ENCODE data around the gene CSPG4.
"Not testable (repeated sequence)": the region's sequence is repeated elsewhere in the genome, so short reads cannot be mapped to it uniquely, and the experiment has no call there.

Gene CSPG4

DNA sequence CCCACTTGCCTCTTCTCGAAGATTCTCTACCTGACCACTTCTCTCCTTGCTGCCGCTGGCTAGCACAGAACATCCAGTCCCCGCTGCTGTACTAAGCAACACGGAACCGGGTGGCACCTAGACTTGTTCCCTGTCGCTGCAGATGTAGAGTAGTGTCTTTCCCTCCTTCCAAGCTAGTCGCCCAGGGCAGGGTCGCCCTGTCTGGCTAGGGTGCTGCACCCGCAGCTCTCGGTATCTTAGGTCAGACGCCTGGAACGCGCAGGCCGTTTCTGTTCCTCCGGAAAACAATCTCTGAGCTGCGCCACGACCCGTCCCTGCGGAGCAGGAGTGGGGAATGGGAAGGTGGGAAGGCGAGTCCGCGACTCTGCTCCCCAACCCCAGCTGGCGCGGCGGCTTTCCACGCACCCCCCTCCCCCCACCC, 65.7 kb downstream of the CSPG4 start:
- DNase-seq: no peak

DNA sequence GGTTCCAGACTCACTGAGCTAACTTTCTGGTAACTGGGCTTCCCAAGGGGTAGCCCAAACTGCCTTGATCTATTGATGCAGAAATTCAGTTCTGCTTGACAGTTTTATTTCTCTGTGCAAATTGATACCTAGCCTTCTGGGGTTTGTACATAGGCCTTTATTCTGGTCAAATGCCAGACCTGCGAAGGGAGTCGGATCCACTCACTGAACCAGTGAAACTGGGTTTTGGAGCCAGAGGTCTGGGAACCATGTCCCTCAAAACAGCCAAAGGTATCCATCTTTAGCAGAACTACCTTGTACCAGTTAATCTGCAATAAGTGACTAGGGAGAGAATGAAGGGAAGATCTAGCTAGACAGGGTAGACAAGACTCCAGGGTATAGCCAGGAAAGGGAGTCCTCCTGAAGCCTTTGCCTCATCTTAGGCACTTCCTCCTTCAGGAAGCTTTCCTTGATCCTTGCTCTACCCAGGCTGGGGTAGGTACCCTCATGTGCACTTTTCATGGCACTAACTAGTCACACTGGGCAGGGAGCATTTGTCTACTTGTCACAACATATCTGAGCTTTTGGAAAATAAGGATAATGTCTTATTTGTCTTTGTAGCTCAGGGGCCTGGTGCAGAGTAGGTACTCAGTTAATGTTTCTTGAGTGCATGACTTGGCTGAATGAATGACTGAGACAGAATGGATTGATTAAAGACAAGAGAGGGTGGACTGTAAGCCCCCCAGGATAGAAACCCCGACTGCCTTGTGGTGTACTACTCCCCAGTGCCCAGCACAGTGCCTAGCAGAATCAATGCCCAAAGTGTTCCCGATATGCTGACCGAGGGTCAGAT, 66.3 kb downstream of the CSPG4 start:
- no peak for DNase-seq

DNA sequence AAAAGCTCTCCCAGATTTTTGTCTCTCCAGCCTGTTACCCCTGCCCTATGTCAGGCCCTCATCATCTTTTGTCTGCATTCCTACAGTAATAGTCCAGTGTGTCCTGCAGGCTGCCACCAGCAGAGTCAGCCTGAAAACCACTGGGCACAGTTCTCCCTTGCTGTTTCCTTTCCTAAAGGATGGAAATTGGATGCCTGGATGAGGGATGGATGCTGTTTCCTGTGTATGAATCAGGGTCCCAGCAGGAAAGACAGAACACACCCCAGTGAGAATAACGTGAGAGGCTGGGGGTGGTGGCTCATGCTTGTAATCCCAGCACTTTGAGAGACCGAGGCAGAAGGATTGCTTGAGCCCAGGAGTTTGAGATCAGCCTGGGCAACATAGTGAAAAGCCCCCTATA, 68.3 kb downstream of the CSPG4 start:
- no peak for DNase-seq

DNA sequence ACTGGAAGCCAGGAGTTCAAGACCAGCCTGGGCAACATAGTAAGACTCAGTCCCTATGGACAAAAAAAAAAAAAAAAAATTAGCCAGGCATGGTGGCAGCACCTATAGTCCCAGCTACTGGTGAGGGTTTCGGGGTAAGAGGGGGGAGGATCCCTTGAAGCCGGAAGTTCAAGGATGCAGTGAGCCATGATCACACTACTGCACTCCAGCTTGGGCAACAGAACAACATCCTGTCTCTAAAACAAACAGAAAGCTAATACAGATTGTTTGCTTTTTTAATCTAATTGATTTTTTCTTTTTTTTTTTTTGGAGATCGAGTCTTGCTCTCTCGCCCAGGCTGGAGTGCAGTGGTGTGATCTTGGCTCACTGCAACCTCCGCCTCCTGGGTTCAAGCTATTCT, 71.0 kb downstream of the CSPG4 start:
- DNase-seq: no peak

DNA sequence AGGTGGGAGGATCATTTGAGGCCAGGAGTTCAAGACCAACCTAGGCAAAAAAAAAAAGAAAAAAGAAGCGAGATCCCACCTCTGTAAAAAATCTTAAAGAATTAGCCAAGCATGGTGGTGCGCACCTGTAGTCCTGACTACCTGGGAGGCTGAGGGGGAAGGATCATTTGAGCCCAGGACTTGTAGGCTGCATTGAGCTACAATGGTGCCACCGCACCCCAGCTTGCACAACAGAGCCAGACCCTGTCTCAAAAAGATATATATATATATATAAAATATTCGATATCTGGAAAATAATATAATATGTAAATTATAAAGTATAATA, 71.5 kb downstream of the CSPG4 start:
- DNase-seq: no peak

DNA sequence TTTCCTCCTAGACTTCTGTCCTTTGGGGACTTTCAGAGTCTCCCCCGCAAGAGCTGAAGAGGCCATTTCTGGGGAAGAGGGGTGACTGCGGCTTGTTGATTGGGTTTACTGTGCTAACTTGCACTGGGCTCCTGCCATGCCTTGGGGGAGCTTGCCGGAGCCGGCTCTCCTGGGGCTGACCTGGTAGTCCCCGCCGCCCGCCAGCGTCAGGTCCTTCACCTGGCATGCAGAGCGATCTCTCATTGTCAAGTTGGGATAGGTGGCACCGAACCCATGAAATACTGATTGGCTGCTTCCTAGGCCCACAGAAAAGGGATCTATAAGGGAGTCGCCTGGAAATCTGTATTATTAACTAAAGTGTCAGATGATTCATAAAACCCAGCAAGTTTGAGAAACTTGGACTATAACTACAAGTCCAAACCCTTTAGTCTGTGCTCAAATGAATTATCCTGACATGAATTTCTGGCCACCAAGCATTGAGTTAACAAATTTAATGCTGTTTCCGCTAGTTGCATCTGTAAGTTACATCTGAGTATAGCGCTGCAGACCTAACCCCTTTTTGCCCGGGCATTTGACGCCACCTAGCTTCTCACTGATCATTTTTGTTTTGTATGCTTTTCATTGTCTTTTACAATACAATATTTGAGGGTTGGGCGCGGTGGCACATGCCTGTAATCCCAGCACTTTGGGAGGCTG, 72.0 kb downstream of the CSPG4 start:
- no peak for DNase-seq

DNA sequence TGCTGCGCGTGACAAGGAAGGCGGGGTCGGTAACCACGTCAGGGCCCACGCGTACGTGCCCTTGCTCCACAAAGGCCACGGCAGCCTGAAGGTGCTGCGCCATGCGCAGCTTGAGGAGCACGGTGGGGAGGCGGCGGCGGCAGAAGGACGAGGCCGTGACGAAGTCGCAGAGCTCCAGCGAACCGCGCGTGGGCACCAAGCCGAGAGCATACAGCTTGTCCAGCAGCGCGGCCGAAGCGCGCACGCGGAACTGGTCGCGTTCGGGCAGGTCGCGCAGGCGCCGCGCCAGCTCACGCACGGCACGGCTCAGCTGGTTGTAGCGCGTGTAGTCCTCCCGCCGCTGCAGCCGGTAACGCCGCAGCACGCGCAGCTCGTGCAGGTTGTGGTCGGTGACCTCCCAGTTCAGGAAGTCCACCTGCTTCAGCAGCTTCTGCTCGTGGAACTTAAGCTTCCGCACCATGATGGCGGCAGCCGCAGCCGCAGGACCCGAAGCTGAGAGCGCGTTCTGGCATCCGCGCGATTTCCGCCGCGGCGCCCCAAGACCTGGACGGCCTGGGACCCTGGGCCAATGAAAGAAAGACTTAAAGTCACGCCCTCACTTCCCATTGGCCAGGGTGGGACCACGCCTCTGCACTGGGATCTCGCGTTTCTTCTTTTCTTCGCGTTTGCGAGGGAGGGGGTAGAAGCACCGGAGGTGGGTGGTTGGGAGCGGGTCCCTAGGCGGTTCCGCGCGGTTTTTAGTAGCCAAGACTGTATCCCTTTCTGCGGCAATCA, 72.8 kb downstream of the CSPG4 start, which contains the start of gene IMP3:
Gene IMP3, minus strand, starts transcription at position 516 of the 774 bp plus-strand sequence. Its CDS starts 56 bp downstream, at position 460.
- DNase-seq: peak; percentile 89

DNA sequence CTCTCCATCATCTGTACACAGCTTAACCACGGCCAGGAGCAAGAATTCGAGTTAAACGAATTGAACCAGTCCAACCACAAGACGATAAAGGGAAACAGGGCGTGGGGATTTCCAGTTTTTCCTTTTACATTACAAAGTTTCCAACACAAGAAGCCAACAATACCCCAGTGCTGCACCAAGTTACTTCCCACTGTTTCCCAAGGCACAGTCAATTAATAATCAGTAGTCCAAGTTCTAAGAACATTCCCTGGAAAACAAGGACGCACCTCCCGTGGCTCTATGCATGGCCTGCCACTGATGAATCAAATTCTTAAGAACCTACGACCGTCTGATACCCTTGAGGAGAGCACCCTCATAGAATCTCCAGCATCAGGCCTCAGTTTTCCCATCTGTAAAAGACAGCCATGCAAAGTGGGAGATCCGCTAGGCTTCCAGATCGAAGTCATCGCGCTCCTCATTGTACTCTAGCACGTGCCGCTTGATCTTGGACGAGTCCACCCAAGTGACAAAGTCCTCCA, 73.4 kb downstream of the CSPG4 start:
- no peak for DNase-seq

DNA sequence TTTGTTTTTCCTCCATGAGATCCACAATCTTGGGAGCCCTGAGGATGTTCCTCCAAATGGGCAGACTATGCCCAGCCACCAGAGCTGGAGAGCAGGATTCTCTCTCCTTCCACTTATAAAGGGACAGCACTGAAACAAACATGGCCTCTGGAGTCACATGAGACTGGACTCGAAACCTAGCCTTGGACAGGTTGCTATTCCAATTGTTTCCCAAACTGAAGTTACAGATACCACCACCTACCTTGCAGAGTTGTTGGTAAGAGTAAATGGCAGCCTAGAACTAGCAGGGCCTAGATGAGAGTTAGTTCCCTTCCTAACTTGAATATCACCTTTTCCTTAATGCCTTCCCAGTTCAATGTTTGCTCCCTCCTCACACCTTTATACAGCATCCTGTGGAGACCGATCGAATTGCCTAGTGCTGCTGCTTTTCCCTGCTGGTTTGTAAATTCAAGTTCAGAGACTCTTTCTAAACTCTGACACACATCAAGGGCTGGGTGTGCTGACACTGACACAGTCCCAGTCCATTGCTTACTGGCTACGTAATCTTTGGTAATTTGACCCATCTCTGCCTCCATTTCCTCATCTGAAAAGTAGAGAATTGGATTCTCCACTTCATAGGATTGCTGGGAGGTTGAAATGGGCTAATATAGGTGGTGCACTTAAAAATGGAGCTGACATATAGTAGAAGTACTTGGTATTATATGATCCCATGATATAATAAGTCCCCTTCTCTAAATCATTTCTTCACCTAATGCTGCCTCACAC, 75.2 kb downstream of the CSPG4 start:
- DNase-seq: no peak

DNA sequence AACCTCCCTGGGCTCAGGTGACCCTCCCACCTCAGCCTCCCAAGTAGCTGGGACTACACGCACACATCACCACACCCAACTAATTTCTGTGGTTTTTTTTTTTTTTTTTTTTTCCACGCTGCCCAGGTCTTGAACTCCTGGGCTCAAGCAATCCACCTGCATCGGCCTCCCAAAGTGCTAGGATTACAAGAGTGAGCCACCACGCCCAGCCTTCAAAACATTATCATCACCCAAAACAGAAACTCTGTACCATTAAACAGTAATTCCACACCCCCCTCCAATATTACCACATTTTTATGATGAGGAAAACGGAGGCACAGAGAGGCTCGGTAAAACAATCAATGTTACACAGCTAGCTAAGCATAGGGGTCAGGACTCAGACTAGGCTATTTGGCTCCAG, 76.6 kb downstream of the CSPG4 start:
- DNase-seq: no peak

DNA sequence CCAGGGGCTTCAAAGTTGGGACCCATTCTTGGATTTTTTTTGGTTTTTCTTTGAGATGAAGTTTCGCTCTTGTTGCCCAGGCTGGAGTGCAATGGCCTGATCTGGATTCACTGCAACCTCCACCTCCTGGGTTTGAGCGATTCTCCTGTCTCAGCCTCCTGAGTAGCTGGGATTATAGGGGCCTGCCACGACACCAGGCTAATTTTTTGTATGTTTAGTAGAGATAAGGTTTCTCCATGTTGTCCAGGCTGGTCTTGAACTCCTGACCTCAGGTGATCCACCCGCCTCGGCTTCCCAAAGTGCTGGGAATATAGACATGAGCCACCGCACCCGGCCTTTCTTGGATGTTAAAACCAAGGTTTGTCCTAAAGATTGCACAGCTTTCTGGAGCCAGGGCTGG, 78.7 kb downstream of the CSPG4 start:
- DNase-seq: not testable (repeated sequence)

DNA sequence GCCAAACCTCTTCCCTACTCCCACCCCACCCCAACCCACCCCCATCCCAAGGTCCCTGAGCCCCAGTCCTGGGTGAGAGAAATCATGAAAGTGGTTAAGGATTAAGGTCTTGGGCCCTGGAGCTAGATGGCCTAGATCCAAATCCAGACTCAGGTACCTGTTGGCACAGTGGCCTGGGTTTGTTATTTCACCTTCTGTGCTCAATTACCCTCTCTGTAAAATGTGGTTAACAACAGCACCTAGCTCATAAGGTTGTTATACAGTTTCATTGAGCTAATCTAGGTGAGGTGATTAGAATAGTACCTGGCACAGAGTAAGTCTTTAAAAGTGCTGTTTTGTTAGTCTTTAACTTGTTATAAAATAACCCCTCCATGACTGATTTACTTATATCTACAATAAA, 80.7 kb downstream of the CSPG4 start:
- DNase-seq: peak; percentile 21

DNA sequence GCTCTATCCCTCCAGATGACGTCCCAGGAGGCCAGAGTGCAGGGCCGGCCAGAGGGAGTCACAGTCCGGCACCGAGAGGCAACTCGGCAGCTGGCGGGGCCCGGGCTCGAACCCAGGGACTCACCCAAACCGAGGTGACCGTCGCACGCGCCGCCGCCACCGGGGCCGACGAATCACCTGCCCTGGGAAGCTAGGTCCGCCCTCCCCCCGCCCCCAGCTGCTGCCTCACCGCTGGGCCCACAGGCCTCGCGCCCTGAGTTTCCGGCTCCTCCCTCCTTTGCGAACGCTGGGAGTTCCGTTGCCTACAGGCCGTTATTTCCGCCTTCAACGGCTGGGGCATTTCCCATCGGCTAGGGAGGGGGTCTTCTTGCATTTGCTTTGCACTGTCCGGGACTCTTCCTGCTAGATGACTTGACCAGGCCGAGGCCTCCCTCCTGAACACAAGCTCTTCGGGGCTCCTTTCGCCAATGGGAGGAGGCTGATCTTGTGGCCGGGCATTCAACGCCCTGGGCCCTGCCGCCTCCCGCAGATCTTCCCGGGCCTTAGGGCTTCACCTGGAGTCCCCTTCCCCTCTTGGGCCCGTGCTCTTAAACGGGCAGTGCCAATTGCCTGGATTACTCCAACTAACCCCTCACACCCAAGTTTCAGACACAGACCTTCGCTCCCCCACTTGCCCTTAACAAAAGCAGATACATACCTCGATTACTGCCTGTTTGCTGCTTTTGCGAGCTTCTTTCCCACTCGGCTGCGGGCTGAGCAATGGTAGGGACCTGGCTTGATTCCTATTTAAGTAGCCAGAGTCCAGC, 86.9 kb downstream of the CSPG4 start, which contains the start of gene SNUPN:
Gene SNUPN, minus strand, starts transcription at position 184 of the 806 bp plus-strand sequence. CDS start 4,674 bp downstream, outside the sequence.
- DNase-seq: peak; percentile 52
